SW480 (cell line): Measurements from ENCODE around the gene DDX43.
"Not testable (repeated sequence)": the region's sequence is repeated elsewhere in the genome, so short reads cannot be mapped to it uniquely, and the experiment has no call there.

ENCODE experiments used
- DNase-seq: peaks from one replicate; pipeline ENCODE4 v3.0.0-alpha.2; 2016; ENCODE audit warnings: low spot score

Gene DDX43

DNA sequence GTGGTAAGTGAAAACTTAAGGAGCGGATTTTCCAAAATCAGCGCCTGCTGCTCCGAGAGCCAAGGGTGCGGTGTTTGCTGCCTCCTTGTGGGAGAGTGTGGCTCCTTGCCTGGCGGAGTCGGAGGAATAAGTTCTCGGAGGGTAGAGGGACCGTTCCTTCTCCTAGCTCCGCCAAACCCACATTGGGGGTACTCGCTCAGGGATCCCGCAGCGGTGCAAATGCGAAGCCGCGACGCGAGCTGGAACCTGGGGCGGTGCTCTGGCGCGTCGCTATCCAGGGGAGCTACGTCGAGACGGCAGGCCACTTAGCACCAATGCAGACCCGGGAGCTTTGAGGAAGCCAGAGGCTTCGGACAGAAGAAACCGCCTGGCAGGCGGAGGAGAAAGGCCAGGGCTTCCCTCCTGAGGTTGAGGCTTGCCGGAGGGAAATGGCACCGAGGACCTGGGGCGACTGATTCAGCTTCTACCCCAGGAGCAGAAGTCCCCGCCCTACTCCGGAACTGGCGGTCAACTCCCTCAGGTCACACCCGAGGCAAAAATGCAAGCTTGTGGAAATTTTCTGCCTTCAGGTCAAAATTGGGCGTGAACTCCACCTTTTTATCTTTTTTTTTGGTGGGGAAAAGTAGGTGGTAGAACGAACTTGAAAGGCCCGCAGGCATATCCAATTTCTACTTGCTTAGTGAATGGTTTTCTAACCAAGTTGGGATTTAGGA lies 5.7 kb upstream of the DDX43 start:
- peak; percentile 83 for DNase-seq

DNA sequence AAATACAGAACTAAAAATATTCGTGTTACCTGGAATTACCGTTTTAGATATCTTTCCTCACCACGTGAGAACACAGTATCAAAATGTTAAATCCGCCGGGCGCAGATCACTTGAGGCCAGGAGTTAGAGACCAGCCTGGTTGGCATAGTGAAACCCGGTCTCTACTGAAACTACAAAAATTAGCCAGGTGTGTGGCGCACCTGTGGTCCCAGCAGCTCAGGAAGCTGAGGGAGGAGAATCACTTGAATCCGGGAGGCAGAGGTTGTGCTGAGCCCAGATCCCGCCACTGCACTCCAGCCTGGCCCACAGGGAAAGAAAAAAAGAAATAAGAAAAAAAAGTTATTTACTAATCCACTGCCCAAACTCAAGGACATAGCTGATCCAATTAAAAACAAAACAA lies 4.8 kb upstream of the DDX43 start:
- no peak for DNase-seq

DNA sequence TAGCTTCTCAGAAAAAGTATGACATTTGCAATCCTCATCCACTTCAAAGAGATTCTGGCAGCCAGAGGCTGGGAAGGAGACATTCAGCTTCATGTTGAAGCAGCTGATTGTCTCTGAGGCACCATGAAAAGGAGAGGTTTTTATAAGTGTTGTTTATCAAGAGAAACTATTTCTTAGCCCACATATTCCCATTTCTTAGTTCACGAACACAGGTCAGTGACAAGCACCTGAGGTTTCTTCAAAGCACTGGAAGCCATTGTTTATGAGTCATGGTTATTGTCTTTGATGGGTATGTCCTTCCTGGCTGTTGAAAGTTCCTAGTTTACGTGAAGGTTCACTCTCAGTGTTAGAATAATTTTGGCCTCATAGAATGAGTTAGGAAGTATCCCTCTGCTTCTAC lies 3.0 kb upstream of the DDX43 start:
- peak; percentile 71 for DNase-seq

DNA sequence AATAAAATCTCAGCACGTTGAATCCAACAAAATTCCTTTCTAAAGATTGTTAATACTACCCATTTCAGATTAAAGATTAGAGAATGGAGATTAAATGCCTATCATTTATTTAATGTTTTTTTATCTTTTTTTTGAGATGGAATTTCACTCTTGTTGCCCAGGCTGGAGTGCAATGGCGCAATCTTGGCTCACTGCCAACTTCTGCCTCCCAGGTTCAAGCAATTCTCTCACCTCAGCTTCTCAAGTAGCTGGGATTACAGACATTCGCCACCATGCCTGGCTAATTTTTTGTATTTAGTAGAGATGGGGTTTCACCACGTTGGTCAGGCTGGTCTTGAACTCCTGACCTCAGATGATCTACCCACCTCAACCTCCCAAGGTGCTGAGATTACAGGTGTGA lies 2.4 kb upstream of the DDX43 start:
- DNase-seq = not testable (repeated sequence)

DNA sequence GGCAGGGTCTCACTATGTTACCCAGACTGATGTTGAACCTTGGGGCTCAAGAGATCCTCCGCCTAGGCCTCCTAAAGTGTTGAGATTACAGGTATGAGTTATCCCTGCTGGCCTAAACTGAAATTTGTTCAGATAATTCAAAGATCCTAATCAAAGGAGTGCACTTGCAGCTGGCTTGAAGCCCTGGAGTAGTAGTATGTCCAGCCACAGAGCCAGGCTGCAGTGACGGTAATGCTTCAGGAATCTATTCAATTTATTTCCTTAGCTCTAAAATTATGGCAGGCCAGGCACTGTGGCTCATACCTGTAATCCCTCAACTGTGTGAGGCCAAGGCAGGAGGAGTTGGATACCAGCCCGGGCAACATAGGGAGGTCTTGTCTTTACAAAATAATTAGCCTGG lies 1.4 kb upstream of the DDX43 start:
- no peak for DNase-seq

DNA sequence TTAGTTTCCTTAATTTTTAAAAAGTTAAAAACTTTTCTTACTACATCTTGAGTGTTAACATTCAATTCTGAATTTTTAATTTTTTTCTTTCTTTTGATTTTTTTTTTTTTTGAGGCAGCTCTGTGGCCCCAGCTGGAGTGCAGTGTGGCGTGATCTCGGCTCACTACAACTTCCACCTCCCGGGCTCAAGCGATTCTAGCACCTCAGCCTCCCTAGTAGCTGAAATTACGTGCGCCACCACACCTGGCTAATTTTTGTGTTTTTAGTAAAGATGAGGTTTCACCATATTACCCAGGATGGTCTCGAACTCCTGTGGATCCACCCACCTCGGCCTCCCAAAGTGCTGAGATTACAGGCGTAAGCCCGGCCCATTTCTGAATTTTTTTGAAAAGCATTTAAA lies 1.2 kb downstream of the DDX43 start:
- DNase-seq = no peak

DNA sequence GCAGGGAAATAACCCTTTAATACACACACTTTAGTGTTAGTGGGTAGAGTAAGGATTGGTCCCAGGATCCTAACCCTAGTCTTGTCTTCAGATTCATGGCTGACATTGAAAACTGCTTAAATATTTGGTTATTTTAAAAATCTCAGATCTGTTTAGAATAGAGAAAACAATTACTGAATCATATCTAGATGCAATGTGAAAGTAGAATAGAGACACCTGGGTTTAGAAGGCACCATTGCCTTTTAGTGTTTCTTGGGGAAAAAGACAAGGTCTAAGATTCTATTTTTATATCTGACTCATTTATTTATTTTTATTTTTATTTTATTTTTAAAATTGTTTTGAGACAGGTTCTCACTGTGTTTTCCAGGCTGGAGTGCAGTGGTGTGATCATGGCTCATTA lies 6.0 kb downstream of the DDX43 start:
- DNase-seq = no peak

DNA sequence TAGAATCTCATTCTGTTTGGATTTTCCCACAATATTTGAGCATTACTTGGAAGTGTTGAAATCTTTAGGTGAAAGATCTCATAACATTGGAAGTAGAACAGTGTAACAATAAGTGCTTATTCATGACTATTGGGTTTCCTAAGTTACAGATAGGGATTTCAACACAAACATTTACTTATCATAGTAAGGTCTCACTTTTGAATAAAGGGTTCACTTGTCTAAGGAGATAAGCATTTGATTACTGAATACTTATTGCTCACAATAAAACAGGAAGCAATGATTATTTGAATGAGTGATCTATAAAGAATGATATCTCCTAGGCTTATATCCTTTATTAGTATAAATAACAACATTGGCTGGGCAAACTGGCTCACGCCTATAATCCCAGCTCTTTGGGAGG lies 14.8 kb downstream of the DDX43 start:
- DNase-seq = no peak

DNA sequence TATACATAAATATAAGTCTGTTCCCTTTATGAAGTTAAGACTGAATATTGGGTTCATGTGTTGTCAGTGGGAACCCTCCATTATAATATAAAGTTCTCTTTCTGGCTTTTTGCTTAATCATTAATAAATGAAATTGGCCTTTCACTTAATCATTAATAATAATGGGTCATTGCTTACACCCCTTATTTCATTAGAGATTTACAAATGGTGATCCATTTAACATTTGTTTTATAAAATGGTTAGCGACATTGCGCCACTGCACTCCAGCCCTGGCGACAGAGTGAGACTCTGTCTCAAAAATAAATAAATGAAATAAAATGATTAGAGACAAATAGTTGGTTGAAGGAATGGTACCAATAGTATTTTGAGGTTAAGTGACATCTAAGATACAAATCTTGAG lies 18.5 kb downstream of the DDX43 start:
- DNase-seq = no peak

DNA sequence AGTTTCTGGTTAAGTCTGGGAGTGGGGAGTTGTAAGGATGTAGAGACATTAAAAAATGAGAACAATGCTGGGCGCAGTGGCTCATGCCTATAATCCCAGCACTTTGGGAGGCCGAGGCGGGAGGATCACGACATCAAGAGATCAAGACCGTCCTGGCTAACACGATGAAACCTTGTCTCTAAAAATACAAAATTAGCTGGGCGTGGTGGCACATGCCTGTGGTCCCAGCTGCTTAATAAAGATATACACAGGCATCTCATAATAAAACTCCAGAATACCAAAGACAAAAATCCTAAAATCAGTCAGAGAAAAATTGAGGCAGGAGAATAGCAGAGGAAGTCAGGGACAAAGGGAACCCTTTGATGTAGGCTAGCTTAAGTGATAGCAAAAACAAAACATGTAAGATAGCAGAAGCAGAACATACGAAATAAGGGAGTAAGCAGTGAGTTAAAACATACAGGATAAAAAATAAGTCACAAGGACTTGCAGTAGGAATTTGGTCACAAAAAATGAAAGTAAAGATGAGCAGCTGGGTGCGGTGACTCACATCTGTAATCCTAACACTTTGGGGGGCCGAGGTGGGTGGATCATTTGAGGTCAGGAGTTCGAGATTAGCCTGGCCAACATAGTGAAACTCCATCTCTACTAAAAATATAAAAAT lies 23.6 kb downstream of the DDX43 start:
- DNase-seq = no peak

DNA sequence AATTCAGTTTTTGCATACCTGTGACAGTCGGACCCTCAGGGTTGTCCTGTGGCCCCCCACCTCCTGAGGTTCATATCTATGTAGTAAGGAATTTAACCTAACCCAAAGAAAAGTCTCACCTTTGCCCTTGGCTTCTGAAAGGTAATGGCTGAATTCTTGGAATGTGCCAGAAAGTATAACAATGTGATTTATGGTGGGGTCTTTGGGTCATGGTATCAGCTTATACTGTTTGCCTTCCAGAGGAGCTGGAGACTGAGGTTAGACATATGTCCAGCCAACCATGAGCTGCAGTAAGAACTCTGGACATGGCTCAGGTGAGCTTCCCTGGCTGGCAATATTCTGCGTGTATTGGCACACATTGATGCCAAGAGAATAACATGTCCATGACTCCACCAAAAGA lies 26.9 kb downstream of the DDX43 start:
- no peak for DNase-seq

DNA sequence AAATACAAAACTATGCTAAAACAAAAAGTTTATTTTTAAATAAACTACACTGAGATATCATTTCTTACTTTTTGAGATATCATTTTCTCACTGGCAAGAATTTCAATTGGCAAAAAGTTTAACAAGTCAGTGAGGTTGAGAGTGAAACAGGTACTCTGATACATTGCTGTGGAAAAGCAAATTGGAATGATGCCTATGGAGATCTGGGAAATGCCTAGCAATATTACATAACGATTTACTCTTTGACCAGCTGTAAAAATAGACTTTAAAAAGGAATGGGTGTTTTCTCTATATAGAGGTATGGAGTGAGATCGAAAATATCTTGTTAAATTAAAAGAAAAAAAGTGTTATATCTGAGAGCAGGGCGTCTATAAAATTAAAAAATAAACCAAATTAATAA lies 40.6 kb downstream of the DDX43 start:
- no peak for DNase-seq

DNA sequence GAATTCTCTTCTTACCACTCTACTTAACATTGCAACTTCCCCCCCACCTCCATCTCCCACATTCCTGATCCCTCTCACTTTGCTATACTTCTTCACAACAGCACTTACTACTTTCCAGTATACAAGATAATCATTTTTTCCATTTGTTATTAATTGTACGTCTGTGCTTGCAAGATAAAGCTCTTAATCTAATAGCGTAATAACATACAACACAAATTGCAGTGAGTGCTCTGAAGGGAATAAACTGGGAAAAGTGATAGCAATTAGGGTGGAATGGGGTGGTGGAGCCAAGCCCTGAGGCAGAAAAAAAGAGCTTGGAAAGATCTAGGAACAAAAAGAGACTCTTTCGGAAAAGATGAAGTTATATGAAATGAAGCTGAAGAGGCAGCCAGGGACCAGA lies 48.9 kb downstream of the DDX43 start:
- DNase-seq = no peak

DNA sequence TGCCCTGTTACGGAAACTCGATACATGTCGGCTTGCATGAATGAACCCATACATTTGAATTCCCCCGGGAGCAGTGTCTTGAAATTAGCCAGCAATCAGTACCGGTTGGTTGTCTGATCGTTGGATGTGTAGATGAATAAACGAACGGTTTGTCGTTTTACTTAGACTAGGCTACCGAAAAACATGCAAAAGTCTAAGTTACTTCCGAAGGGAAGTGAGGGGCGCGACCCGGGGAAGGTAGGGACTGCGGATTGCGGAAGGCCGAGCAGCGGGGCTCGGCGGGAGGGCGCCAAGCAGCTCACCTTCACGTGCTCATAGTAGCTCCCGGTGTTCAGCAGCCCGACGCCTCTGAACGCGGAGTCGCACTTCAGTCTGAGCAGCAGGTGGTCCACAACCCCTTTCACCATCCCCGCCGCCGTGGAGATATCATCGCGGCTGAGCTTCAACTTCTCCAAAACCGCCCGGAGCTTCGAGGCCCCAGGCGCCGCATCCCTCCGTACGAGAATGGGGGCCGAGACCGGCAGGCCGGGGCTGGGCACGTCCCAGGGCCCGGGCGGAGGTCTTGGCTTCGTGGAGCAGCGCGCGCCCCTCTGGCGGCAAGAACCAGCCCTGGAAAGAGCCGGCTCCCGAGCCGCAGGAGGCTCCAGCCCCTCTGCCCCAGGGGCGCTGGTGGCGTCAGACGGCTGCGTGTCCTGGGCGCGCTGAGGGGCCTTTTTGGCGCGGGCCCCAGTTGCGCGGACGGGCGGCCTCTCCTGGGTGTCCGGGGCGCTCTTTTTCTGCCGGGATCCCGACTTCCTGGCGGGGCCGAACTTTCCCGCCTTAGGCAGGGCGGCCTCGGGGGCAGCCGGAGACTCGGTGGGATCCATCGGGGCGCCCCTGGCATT lies 56.8 kb downstream of the DDX43 start:
- DNase-seq = peak; percentile 8

DNA sequence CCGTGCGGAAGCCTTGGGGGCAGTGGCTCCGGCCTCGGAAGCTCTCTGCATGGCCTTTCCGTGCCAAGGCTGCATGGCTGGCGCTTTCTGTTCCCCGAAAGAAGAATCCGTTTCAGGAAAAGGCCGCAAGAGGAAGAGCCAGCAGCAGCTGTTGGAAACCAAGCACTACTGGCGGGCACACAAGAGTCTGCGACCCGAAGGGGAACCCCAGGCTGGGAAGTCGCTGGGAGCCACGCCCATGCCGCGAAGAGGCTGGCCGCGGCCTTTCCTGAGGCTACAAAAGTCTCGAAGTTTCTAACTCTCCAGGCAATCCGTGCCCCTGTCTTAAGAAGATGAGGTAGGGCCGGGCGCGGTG lies 57.5 kb downstream of the DDX43 start, which contains the start of gene CGAS:
Gene CGAS (minus strand): TSS at position 191 of the 355 bp plus-strand sequence. CDS start 116 bp downstream, at position 75.
- no peak for DNase-seq

DNA sequence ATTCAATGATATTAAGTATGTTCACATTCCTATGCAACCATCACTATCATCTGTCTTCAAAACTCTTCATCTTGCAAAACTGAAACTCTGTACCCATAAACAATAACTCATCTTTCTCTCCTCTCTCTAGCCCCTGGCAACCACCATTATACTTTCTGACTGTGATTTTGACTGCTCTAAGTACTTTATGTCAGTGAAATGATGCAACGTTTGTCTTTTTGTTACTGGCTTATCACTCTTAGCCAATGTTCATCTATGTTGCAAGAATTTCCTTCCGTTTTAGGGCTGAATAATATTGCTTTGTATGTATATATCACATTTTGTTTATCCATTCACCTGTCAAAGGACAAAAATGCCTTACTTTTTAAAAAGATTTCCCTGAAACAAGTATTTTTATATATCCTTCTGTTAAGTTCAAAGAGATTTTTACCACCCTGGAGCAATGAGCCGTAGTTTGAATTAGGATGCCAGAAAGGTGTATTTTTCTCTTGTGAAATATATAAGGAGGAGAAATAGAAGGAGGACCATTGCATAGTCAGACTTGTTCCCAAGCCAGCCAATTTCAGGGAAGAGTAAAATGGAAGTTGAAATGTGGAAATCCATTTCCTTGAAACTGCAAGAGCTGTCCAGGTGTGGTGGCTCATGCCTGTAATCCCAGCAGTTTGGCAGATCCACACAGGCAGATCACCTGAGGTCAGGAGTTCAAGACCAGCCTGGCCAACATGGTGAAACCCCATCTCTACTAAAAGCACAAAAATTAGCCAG lies 61.4 kb downstream of the DDX43 start:
- DNase-seq = no peak

DNA sequence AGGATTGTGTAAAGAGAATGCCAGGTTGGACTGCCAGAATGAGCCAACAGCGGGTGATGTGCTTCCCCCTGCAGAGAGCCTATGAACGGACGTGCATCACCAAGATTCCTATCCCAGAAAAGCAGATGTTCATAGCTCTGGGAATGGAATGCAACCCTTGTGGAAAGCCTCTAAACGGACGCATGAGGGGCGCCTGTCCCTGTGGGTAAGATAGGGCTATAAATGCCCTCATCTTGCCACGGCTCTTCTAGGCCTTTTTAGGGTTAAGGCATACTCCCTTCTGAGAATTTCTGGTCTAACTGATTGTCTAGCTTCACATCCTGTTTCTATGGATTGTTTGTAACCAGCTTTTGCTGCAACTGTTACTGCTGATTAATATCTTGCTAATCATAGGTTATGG lies 64.8 kb downstream of the DDX43 start:
- not testable (repeated sequence) for DNase-seq

DNA sequence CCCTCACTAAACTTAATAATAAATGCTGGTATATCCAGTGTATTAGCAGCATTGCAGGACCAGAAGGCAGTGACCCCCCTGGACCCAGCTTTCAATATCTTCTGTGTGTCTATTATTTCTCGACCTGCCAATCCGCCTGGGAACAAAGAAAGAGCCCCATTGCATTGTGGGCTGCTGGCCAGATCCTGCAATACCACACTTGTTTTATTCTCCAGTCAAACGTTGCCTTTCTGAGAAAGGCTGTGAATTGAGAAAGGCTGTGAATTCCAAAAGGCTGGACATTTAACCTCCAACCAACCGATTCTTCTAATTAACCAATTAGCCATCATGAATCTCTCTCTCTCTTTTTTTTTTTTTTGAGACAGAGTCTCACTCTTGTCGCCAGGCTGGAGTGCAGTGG lies 65.4 kb downstream of the DDX43 start:
- no peak for DNase-seq

DNA sequence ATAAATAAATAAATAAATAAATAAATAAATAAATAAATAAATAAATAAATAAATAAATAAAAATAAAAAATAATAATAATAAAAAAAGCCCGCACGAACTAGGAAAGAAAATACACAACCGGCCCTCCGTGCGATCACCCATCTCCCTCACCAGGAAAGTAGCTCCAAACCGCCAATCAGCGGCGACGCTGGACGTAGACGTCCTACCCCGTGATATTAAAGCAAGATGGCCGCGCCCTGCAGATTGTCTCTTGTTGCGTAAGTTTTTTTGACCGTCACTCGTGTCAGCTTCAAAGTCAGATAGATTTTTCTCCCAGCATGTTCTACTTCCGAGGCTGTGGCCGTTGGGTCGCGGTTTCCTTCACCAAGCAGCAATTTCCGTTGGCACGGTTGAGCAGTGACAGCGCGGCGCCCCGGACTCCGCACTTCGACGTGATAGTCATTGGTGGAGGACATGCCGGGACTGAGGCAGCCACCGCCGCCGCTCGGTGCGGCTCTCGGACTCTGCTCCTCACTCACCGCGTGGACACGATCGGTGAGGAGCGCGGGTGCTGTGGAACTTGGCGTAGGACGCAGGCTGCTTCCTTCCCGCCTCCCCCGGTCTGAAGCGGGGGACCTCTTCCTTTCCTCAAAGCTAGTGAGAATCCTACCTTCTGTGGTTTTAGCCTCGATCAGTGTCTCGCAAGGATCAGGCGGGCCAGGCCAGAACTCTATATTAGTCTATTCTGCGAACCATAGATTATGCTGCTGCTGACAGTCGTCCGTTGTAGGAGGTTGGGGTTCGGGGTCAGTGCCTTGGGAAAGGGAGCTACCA lies 67.1 kb downstream of the DDX43 start, which contains the start of gene MTO1:
Gene MTO1 (plus strand): TSS at position 201 of the 814 bp plus-strand sequence. CDS start 118 bp downstream, at position 319.
- peak; percentile 88 for DNase-seq
